ENCODE results near the gene SOHLH1. TPM values are rescaled to one million over a fixed set of nuclear protein-coding genes. Genes with fewer than 3 reads are reported as not detected.

SOHLH1 gene
- total RNA-seq, 1 experiment from 2014 or later = not detected

DNA sequence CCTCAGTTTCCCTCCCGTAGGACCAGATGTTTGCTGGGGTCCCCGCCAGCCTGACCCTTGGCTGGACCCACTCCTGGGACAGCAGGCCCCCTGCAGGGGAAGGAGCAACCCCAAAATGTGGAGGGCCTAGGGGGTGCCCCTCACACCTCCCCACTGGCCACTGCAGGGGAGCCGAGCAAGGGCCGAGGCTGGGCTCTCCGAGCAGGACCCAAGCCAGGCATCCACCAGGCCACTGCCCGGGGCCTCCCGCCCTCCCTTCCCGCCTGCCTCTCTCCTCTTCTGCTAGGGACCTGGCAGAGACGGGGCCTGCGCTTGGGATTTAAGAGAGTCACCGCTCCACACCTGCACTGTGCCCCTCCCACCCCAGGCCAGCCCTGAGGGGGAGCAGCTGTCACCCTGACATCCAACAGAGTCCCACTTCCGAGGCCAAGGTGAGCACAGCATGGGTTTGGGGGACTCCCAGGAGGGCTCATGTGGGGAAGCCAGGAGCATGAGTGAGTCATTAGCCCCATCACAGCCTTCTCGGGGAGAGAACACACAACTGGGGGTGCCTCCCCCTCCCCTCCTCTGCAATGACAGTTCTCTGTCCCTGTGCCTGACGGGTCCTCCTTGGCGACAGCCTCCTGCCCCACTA lies 15.8 kb downstream of the SOHLH1 start:
- Histone ChIP-seq H3K27ac (ENCODE audit: low read depth, low read length) (no peak overlapping the region), H3K4me1 (ENCODE audit: control insufficient read depth in 1 of 2, insufficient read depth in 2 of 2, low read length in 2 of 2) (no peaks in the 10 kb centered on the region), H3K9me3 (ENCODE audit: control insufficient read depth in 1 of 2, insufficient read depth in 1 of 2, low read depth in 1 of 2, low read length in 2 of 2) (no peaks in the 10 kb centered on the region), H3K79me2 (ENCODE audit: insufficient read depth, low read length) (no peaks in the 10 kb centered on the region), H3K9ac (ENCODE audit: low read length) (no peak overlapping the region), H2AFZ (ENCODE audit: low read depth, low read length, poor library complexity, severe bottlenecking) (no peak overlapping the region), H3K4me3 (replicated peaks in 1 of 2; ENCODE audit: low read depth in 1 of 2, low read length in 2 of 2) (no peak overlapping the region), H4K20me1 (ENCODE audit: insufficient read depth) (no peaks in the 10 kb centered on the region), H3K36me3 (ENCODE audit: control insufficient read depth in 1 of 2, insufficient read depth in 2 of 2, low read length in 2 of 2) (no peaks in the 10 kb centered on the region), H3K9me2 (ENCODE audit: insufficient read depth) (no peaks in the 10 kb centered on the region), H3K27me3 (ENCODE audit: insufficient read depth, low read length) (no peaks in the 10 kb centered on the region), H3K4me2 (ENCODE audit: low read length) (no peak overlapping the region)
- BruUV-seq (replicated peaks) = no TSS peak
- intact Hi-C loops (cut with micrococcal nuclease) = no loop called here
- POLR2A ChIA-PET = no interaction called here
- CTCF ChIA-PET = no interaction called here
- ATAC-seq (no peak), DNase-seq (ENCODE audit: low read depth, low spot score) (no peak)
- RAD21 ChIA-PET (ENCODE audit: low non-redundant PET in 1 of 2, low total read pairs in 2 of 2, uncharacterized antibody in 2 of 2, unreplicated experiment in 2 of 2) = no interaction called here
- TF ChIP-seq ZFX (IDR thresholded peaks at IDR 0.05) = no peak
- no peak for TF ChIP-seq CEBPB (IDR thresholded peaks at IDR 0.05; ENCODE audit: low read depth)
- no peak for TF ChIP-seq SP1 (IDR thresholded peaks at IDR 0.05; ENCODE audit: low read depth)
- TF ChIP-seq, protein P1, sequence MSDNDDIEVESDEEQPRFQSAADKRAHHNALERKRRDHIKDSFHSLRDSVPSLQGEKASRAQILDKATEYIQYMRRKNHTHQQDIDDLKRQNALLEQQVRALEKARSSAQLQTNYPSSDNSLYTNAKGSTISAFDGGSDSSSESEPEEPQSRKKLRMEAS (IDR thresholded peaks at IDR 0.05) = no peak
- TF ChIP-seq SIN3A (IDR thresholded peaks at IDR 0.05; ENCODE audit: low read depth) = no peak
- no peak for TF ChIP-seq FOSL1 (IDR thresholded peaks at IDR 0.05; ENCODE audit: low read depth)
- TF ChIP-seq EGR1 (IDR thresholded peaks at IDR 0.05; ENCODE audit: low read depth) = no peak
- TF ChIP-seq EZH2 (IDR thresholded peaks at IDR 0.05) = no peak
- TF ChIP-seq TCF7L2 (IDR thresholded peaks at IDR 0.05; ENCODE audit: borderline replicate concordance, extremely low read depth, insufficient read depth, insufficient read length) = no peak
- no peak for TF ChIP-seq YY1 (IDR thresholded peaks at IDR 0.05; ENCODE audit: extremely low read depth, insufficient replicate concordance, low read depth, low read length)
- no peak for TF ChIP-seq ZNF274 (IDR thresholded peaks at IDR 0.05; ENCODE audit: low read depth, low read length)
- TF ChIP-seq, protein P2, sequence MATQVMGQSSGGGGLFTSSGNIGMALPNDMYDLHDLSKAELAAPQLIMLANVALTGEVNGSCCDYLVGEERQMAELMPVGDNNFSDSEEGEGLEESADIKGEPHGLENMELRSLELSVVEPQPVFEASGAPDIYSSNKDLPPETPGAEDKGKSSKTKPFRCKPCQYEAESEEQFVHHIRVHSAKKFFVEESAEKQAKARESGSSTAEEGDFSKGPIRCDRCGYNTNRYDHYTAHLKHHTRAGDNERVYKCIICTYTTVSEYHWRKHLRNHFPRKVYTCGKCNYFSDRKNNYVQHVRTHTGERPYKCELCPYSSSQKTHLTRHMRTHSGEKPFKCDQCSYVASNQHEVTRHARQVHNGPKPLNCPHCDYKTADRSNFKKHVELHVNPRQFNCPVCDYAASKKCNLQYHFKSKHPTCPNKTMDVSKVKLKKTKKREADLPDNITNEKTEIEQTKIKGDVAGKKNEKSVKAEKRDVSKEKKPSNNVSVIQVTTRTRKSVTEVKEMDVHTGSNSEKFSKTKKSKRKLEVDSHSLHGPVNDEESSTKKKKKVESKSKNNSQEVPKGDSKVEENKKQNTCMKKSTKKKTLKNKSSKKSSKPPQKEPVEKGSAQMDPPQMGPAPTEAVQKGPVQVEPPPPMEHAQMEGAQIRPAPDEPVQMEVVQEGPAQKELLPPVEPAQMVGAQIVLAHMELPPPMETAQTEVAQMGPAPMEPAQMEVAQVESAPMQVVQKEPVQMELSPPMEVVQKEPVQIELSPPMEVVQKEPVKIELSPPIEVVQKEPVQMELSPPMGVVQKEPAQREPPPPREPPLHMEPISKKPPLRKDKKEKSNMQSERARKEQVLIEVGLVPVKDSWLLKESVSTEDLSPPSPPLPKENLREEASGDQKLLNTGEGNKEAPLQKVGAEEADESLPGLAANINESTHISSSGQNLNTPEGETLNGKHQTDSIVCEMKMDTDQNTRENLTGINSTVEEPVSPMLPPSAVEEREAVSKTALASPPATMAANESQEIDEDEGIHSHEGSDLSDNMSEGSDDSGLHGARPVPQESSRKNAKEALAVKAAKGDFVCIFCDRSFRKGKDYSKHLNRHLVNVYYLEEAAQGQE (IDR thresholded peaks at IDR 0.05; ENCODE audit: low read depth) = no peak
- TF ChIP-seq JUND (IDR thresholded peaks at IDR 0.05) = no peak
- TF ChIP-seq POLR2AphosphoS5 (IDR thresholded peaks at IDR 0.05; ENCODE audit: low read depth, low read length) = no peak
- TF ChIP-seq RAD21 (IDR thresholded peaks at IDR 0.05; ENCODE audit: low read depth) = no peak

All from HCT116 (cell line).